Stimulated activated CD8-positive, alpha-beta memory T cell treated with anti-CD3 and anti-CD28 coated beads, Interleukin-15, amount 100 ng/mL, for 24 hours (primary cell): ENCODE data around the gene CEP128.

Experiments used
- DNase-seq: peaks from one replicate; pipeline ENCODE4 v3.0.0-alpha.2; 2020; ENCODE audit warnings: low read depth

The CEP128 gene

GRCh38 chr14:80543211-80543610, 398.3 kb downstream of the CEP128 start:
- DNase-seq: no peak

GRCh38 chr14:80538633-80539375, 402.7 kb downstream of the CEP128 start:
- no peak for DNase-seq

- no peak for DNase-seq
Measured at GRCh38 chr14:80537626-80538025, 403.9 kb downstream of the CEP128 start.

GRCh38 chr14:80536456-80536855, 405.1 kb downstream of the CEP128 start:
- no peak for DNase-seq

- DNase-seq: no peak
Measured at GRCh38 chr14:80535171-80535570, 406.4 kb downstream of the CEP128 start.

- DNase-seq: no peak
Measured at GRCh38 chr14:80523518-80524117, 417.9 kb downstream of the CEP128 start.

GRCh38 chr14:80522936-80523335, 418.6 kb downstream of the CEP128 start:
- DNase-seq: no peak

GRCh38 chr14:80522411-80522810, 419.1 kb downstream of the CEP128 start:
- DNase-seq: no peak

GRCh38 chr14:80521456-80521855, 420.1 kb downstream of the CEP128 start:
- no peak for DNase-seq

GRCh38 chr14:80519002-80519401, 422.5 kb downstream of the CEP128 start:
- DNase-seq: no peak

- DNase-seq: no peak
Measured at GRCh38 chr14:80518173-80518572, 423.4 kb downstream of the CEP128 start.

GRCh38 chr14:80507292-80507869, 434.2 kb downstream of the CEP128 start:
- DNase-seq: no peak

GRCh38 chr14:80504781-80505180, 436.8 kb downstream of the CEP128 start:
- no peak for DNase-seq

GRCh38 chr14:80498533-80498932, 443.0 kb downstream of the CEP128 start:
- DNase-seq: no peak

- no peak for DNase-seq
Measured at GRCh38 chr14:80496090-80496489, 445.4 kb downstream of the CEP128 start.

- DNase-seq: no peak
Measured at GRCh38 chr14:80494769-80495168, 446.8 kb downstream of the CEP128 start.

- no peak for DNase-seq
Measured at GRCh38 chr14:80493620-80494019, 447.9 kb downstream of the CEP128 start.

GRCh38 chr14:80491650-80492049, 449.9 kb downstream of the CEP128 start:
- DNase-seq: no peak

- DNase-seq: no peak
Measured at GRCh38 chr14:80491131-80491530, 450.4 kb downstream of the CEP128 start.

GRCh38 chr14:80489513-80489912, 452.0 kb downstream of the CEP128 start:
- DNase-seq: no peak

- no peak for DNase-seq
Measured at GRCh38 chr14:80485764-80486163, 455.8 kb downstream of the CEP128 start.

- no peak for DNase-seq
Measured at GRCh38 chr14:80483331-80483730, 458.2 kb downstream of the CEP128 start.

GRCh38 chr14:80477388-80478160, 464.0 kb downstream of the CEP128 start:
- DNase-seq: no peak
